NCI-H510A treated with DMSO at 0.1 percent for 48 hours (cell line): ENCODE results near the gene NPL.

Experiments
- DNase-seq: peaks from one replicate; lab custom pipeline; 2025; lab: John Stamatoyannopoulos, UW

Gene NPL

GRCh38 chr1:182778862-182779261 lies 10.7 kb upstream of the NPL start:
- no peak for DNase-seq

- no peak for DNase-seq
Measured at GRCh38 chr1:182779530-182779929, 10.0 kb upstream of the NPL start.

- peak; percentile 86 for DNase-seq
Measured at GRCh38 chr1:182781841-182782586, 7.6 kb upstream of the NPL start.

GRCh38 chr1:182782587-182782913 lies 7.0 kb upstream of the NPL start:
- no peak for DNase-seq

GRCh38 chr1:182783068-182783467 lies 6.5 kb upstream of the NPL start:
- DNase-seq = no peak

GRCh38 chr1:182784556-182785171 lies 4.9 kb upstream of the NPL start:
- DNase-seq = peak; percentile 62

GRCh38 chr1:182785181-182785580 lies 4.4 kb upstream of the NPL start:
- DNase-seq = no peak

- DNase-seq = peak; percentile 69
Measured at GRCh38 chr1:182786223-182786994, 3.2 kb upstream of the NPL start.

GRCh38 chr1:182786995-182787324 lies 2.6 kb upstream of the NPL start:
- DNase-seq = no peak

- no peak for DNase-seq
Measured at GRCh38 chr1:182791281-182792179, 2.0 kb downstream of the NPL start.

GRCh38 chr1:182794091-182794490 lies 4.5 kb downstream of the NPL start:
- DNase-seq = no peak

GRCh38 chr1:182794676-182795201 lies 5.2 kb downstream of the NPL start:
- DNase-seq = no peak

- DNase-seq = peak; percentile 16
Measured at GRCh38 chr1:182795563-182796228, 6.1 kb downstream of the NPL start.

GRCh38 chr1:182802006-182802803 lies 12.6 kb downstream of the NPL start:
- DNase-seq = no peak

- DNase-seq = no peak
Measured at GRCh38 chr1:182803846-182804245, 14.3 kb downstream of the NPL start.

GRCh38 chr1:182806015-182806678 lies 16.6 kb downstream of the NPL start:
- peak; percentile 31 for DNase-seq

GRCh38 chr1:182807907-182808306 lies 18.3 kb downstream of the NPL start:
- DNase-seq = no peak

GRCh38 chr1:182809414-182809957 lies 19.9 kb downstream of the NPL start:
- no peak for DNase-seq

GRCh38 chr1:182811975-182812722 lies 22.6 kb downstream of the NPL start:
- DNase-seq = no peak
